ENCODE measurements around the gene AMBRA1.

The AMBRA1 gene

GRCh38 chr11:46543564-46543963 is 50.3 kb downstream of the AMBRA1 start:
- Histone ChIP-seq H3K27me3 (no peaks in the 10 kb centered on the region), H3K36me3 (peaks cover 59 to 83% (median 62%) of the 10 kb centered on the region in 3 donors), H3K4me1 (peaks cover 0 to 8% (median 2%) of the 10 kb centered on the region in 4 donors), H3K9me3 (no peaks in the 10 kb centered on the region), H3K4me3 (no peak overlapping the region), H3K27ac (no peak overlapping the region)
- intact Hi-C loops (cut with DNase I; ENCODE audit: low total_unique reads) = no loop called here
- no peak for TF ChIP-seq CTCF (IDR thresholded peaks at IDR 0.05)
- no peak for DNase-seq

DNA sequence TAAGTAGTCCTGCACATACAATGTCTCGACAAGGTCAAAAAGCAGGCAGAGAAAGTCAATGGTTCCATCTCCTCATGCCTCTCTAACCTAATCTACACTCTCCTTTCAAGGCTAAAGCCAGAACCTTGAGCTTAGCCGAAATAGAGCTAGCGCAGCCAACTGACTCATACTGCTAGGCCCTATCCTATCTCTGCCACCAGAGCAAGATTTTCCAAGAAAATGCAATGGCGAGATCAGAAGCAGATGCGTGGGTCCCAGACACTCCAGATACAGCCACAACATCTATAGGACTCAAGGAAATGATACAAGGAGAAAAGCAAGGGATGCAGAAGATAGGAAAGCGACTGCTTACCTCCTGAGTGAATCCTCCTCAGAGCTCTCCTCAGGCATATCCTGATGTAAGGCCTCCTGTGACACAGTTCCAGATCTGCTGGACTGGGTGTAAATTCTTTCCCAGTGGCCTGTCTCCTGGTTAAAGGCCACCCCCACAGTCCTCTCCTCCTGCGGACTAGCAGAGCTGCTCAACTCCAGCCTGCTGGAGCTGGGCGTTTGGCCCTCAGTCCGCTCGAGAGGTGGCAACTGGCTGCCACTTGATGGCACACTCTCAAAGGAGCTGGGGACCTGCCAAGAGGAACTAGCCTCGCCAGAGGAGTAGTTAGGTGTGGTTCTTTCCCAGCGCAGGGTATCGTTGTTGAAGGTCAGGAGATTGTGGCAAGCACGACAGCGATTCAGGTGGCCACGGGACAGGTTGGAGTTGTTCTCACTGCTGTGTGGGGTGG is 52.0 kb downstream of the AMBRA1 start:
- no peaks in the 10 kb centered on the region for H3K27me3 ChIP-seq
- no peak overlapping the region for H3K27ac ChIP-seq
- intact Hi-C loops (cut with DNase I; ENCODE audit: low total_unique reads) = no loop called here
- no peak for TF ChIP-seq CTCF (IDR thresholded peaks at IDR 0.05)
- H3K36me3 ChIP-seq = peaks cover 55 to 77% (median 59%) of the 10 kb centered on the region in 3 donors
- peaks cover 0 to 9% (median 4%) of the 10 kb centered on the region in 4 donors for H3K4me1 ChIP-seq
- no peaks in the 10 kb centered on the region for H3K9me3 ChIP-seq
- no peak for DNase-seq
- H3K4me3 ChIP-seq = no peak overlapping the region

- Histone ChIP-seq H3K4me1 (peaks cover 0 to 14% (median 4%) of the 10 kb centered on the region in 4 donors), H3K4me3 (no peak overlapping the region), H3K27ac (no peak overlapping the region), H3K27me3 (no peaks in the 10 kb centered on the region), H3K9me3 (no peaks in the 10 kb centered on the region), H3K36me3 (peaks cover 46 to 67% (median 51%) of the 10 kb centered on the region in 3 donors)
- DNase-seq = no peak
- TF ChIP-seq CTCF (IDR thresholded peaks at IDR 0.05) = no peak
- intact Hi-C loops (cut with DNase I; ENCODE audit: low total_unique reads) = no loop called here
These were observed 53.0 kb downstream of the AMBRA1 start for GRCh38 chr11:46540807-46541206.

- Histone ChIP-seq H3K4me1 (peaks cover 0 to 14% (median 5%) of the 10 kb centered on the region in 4 donors), H3K27me3 (no peaks in the 10 kb centered on the region), H3K9me3 (no peaks in the 10 kb centered on the region), H3K4me3 (no peak overlapping the region), H3K36me3 (peaks cover 17 to 36% (median 22%) of the 10 kb centered on the region in 3 donors), H3K27ac (no peak overlapping the region)
- peak; percentile 68 to 86 for TF ChIP-seq CTCF (IDR thresholded peaks at IDR 0.05)
- intact Hi-C loops (cut with DNase I; ENCODE audit: low total_unique reads) = loop anchor here (10.0 kb wide), 1 partner anchor 143 kb away; the partner anchor contains the start of gene CHRM4
- no peak for DNase-seq
These were observed 56.1 kb downstream of the AMBRA1 start for GRCh38 chr11:46537537-46538295.

DNA sequence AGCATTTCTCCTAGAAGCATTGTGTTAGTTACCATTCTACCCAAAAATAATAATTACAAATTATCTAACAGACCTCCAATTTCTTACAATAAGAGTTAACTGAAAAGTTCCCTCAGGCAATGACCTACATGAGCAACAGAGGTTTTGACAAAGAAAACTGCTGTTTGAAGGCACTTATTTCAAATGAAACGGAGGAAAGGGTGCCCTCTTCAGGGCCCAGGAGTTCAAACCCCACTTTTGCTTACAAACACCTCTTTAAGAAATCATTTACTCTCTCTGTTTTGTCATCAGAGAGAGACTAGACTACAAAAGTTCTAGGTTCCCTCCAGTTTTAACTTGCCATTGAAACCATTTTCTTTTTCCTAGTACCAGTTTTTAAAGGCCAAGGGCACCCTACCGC is 56.7 kb downstream of the AMBRA1 start:
- intact Hi-C loops (cut with DNase I; ENCODE audit: low total_unique reads) = loop anchor here (10.0 kb wide), 1 partner anchor 142 kb away; the partner anchor contains the start of gene CHRM4
- Histone ChIP-seq H3K4me1 (peaks cover 0 to 13% (median 5%) of the 10 kb centered on the region in 4 donors), H3K27me3 (no peaks in the 10 kb centered on the region), H3K27ac (no peak overlapping the region), H3K36me3 (peaks cover 11 to 30% (median 17%) of the 10 kb centered on the region in 3 donors), H3K9me3 (no peaks in the 10 kb centered on the region), H3K4me3 (no peak overlapping the region)
- TF ChIP-seq CTCF (IDR thresholded peaks at IDR 0.05) = no peak
- DNase-seq = no peak
